ENCODE results near the gene FLNB. TPM values are rescaled to one million over a fixed set of nuclear protein-coding genes. Genes with fewer than 3 reads are reported as not detected.

Gene FLNB
- total and polyA plus RNA-seq, 12 donors = 84.6 to 278 (median 131) TPM

DNA sequence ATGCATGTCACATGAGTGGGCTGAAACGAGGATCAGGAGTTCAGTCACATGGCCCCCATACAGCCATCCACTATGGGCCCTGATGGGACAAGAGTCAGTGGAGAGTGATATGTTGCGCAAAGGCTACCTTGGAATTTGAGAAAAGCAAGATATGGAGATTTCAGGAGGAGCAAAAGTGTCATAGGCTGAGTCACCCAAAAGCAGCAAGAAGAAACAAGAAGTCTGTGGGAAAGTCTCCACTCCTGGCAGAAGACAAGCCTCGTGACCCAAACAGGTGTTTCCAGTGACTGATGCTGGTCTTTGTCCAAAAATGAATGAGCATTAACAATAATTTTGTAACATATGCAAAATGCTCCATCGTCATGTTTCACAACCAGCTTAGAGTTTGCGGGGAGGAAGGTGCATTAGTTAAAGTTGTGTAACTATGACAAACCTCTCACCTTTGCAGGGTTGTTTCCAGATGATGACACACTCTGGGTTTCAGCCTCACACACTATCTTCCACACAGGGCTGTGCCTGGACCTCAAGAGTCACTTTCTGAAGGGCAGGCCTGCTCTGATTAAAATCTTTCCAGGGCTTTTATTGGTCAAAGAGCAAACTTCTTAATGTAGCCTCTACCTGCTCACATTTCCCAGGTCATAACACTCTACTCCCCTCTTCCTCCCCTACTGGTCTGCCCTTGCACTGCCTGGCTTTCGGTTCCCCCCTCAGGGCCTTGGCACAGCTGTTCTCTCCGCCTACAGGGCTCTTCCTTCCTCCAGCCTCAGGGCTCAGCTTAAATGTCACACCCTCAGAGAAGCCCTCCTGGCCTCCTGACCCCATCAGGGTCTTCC, 206.5 kb downstream of the FLNB start:
- intact Hi-C loops (cut with DNase I) = no loop called here
- Histone ChIP-seq H3K36me3 (replicated peaks in 1 of 2) (no peaks in the 10 kb centered on the region), H3K9me3 (replicated peaks in 1 of 3) (no peaks in the 10 kb centered on the region), H3K27ac (no peak overlapping the region), H3K4me1 (replicated peaks in 1 of 2) (peaks cover 0 to 9% of the 10 kb centered on the region in 2 donors), H3K4me3 (no peak overlapping the region), H3K27me3 (no peaks in the 10 kb centered on the region)
- WGBS, 4 donors = 59 to 75% (median 61%) methylated on average over 7 of the region's 7 CpGs
- peak in 1 of 7 donors; percentile 18 for DNase-seq
- no peak for TF ChIP-seq POLR2A (IDR thresholded peaks at IDR 0.05)
- TF ChIP-seq, protein P1, sequence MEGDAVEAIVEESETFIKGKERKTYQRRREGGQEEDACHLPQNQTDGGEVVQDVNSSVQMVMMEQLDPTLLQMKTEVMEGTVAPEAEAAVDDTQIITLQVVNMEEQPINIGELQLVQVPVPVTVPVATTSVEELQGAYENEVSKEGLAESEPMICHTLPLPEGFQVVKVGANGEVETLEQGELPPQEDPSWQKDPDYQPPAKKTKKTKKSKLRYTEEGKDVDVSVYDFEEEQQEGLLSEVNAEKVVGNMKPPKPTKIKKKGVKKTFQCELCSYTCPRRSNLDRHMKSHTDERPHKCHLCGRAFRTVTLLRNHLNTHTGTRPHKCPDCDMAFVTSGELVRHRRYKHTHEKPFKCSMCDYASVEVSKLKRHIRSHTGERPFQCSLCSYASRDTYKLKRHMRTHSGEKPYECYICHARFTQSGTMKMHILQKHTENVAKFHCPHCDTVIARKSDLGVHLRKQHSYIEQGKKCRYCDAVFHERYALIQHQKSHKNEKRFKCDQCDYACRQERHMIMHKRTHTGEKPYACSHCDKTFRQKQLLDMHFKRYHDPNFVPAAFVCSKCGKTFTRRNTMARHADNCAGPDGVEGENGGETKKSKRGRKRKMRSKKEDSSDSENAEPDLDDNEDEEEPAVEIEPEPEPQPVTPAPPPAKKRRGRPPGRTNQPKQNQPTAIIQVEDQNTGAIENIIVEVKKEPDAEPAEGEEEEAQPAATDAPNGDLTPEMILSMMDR (IDR thresholded peaks at IDR 0.05) = peak in 2 of 6 experiments; percentile 11 to 14

DNA sequence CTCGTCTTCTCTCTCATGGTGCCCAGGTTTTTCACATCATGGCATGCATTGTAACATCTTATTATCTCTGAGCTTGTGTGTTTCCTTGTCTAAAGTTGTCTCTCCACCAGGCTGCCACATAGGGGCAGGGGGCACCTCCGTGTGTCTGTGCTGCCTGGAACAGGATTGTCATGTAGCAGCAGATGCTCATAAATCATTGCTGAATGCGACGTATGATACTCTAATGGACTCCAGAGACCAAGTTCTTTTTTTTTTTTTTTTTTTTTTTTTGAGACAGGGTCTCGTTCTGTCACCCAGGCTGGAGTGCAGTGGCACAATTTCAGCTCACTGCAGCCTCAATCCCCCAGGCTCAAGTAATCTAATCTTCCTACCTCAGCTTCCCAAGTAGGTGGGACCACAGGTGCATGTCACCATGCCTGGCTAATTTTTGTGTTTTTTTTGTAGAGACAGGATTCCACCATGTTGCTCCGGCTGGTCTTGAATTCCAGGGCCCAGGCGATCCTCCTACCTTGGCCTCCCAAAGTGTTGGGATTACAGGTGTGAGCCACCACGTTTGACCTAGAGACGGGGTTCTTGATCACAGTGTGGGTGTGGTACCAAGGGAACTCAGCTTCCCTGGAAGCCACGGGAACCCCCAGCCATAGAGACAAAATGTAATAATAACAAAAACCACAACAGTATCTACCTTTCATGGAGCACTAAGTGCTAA, 207.2 kb downstream of the FLNB start:
- WGBS, 4 donors = 71 to 75% (median 74%) methylated on average over 10 of the region's 10 CpGs
- intact Hi-C loops (cut with DNase I) = no loop called here
- H3K4me1 ChIP-seq (replicated peaks in 1 of 2) = peaks cover 0 to 9% of the 10 kb centered on the region in 2 donors

DNA sequence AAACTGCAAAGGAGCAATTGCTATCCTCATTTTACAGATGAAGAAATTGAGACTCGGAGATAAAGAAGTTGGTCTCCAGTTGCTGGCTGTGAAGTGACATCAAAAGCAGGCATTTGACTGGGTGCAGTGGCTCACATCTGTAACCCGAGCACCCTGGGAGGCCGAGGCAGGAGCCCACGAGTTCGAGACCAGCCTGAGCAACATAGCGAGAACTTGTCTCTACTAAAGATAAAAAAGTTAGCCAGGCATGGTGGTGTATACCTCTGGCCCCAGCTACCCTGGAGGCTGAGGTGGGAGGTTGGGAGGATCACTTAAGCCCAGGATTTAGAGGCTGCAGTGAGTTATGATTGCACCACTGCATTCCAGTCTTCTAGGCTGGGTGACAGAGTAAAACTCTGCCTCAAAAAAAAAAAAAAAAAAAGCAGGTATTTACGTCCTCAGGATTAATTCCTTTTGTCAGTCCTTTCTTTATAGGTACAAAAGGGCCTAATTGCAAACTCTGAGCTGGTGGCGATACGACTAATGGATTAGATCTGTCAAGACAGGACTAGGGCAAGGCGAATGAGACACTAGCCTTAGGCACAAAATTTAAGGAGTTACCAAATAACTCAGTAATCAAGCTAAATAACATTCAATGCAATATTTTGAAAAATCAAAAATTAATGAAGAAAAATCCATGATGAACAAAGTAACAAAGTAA, 208.4 kb downstream of the FLNB start:
- no peak for DNase-seq
- H3K36me3 ChIP-seq (replicated peaks in 1 of 2) = no peaks in the 10 kb centered on the region
- H3K27ac ChIP-seq = peak overlapping the region in 1 of 5 donors; percentile 11
- WGBS, 4 donors = 73 to 78% (median 77%) methylated on average over 10 of the region's 10 CpGs
- intact Hi-C loops (cut with DNase I) = no loop called here
- H3K27me3 ChIP-seq = no peaks in the 10 kb centered on the region
- peaks cover 0 to 9% of the 10 kb centered on the region in 2 donors for H3K4me1 ChIP-seq (replicated peaks in 1 of 2)
- no peaks in the 10 kb centered on the region for H3K9me3 ChIP-seq (replicated peaks in 1 of 3)
- H3K4me3 ChIP-seq = no peak overlapping the region
- TF ChIP-seq, protein P1 (IDR thresholded peaks at IDR 0.05) = no peak
- no peak for TF ChIP-seq POLR2A (IDR thresholded peaks at IDR 0.05)

More for the DNA sequence above, 207.2 kb downstream of the FLNB start:
- Histone ChIP-seq H3K27ac (no peak overlapping the region), H3K9me3 (replicated peaks in 1 of 3) (no peaks in the 10 kb centered on the region), H3K4me3 (no peak overlapping the region), H3K27me3 (no peaks in the 10 kb centered on the region), H3K36me3 (replicated peaks in 1 of 2) (no peaks in the 10 kb centered on the region)
- no peak for DNase-seq
- no peak for TF ChIP-seq POLR2A (IDR thresholded peaks at IDR 0.05)
- TF ChIP-seq, protein P1 (IDR thresholded peaks at IDR 0.05) = no peak

All from adrenal gland (tissue), 12 donors.